ENCODE results near the gene UGT1A1. TPM values are rescaled to one million over a fixed set of nuclear protein-coding genes. Genes with fewer than 3 reads are reported as not detected.

UGT1A1 gene
- total and polyA plus RNA-seq, 2 of the 13 experiments (the other 11 are each of a cell fraction or from before 2014, with no cell fraction given), result 0.69 to 0.75 TPM

GRCh38 chr2:233793465-233794127 is 33.5 kb downstream of the UGT1A1 start (continued):
- TF ChIP-seq AKNA (CRISPR knock-in tag; IDR thresholded peaks at IDR 0.05; ENCODE audit: borderline replicate concordance) (no peak), NKX3-1 (CRISPR knock-in tag; IDR thresholded peaks at IDR 0.05) (no peak), MAX (IDR thresholded peaks at IDR 0.05) (no peak), ZNF558 (CRISPR knock-in tag; IDR thresholded peaks at IDR 0.05; ENCODE audit: borderline replicate concordance) (no peak), ZNF138 (CRISPR knock-in tag; IDR thresholded peaks at IDR 0.05; ENCODE audit: low read depth) (0 out of 2 replicates have a peak, but pooled peaks have one; percentile 47), SIN3B (IDR thresholded peaks at IDR 0.05; ENCODE audit: low read length) (no peak), HOXA5 (CRISPR knock-in tag; IDR thresholded peaks at IDR 0.05) (no peak), NFE2L1 (CRISPR knock-in tag; IDR thresholded peaks at IDR 0.05; ENCODE audit: borderline replicate concordance) (0 out of 2 replicates have a peak, but pooled peaks have one; percentile 36), RXRA (CRISPR knock-in tag; IDR thresholded peaks at IDR 0.05) (0 out of 2 replicates have a peak, but pooled peaks have one; percentile 9), ZNF225 (CRISPR knock-in tag; IDR thresholded peaks at IDR 0.05) (0 out of 2 replicates have a peak, but pooled peaks have one; percentile 17), ZNF724P (CRISPR knock-in tag; IDR thresholded peaks at IDR 0.05; ENCODE audit: borderline replicate concordance) (no peak), NCOA1 (CRISPR knock-in tag; IDR thresholded peaks at IDR 0.05) (no peak), ZBTB46 (CRISPR knock-in tag; IDR thresholded peaks at IDR 0.05; ENCODE audit: borderline replicate concordance) (no peak)
